HG03457 (cell line): ENCODE results near the gene KRT79.
"Not testable (repeated sequence)": the region's sequence is repeated elsewhere in the genome, so short reads cannot be mapped to it uniquely, and the experiment has no call there.

Source experiments
- ATAC-seq: cut with Tn5 transposase; IDR thresholded peaks from one replicate; pipeline ENCODE4 v1.9.1; 2021; ENCODE audit warnings: moderate number of reproducible peaks; ENCODE audit not compliant: unreplicated experiment

The KRT79 gene

GRCh38 chr12:52861511-52861910 is 27.4 kb upstream of the KRT79 start:
- no peak for ATAC-seq

DNA sequence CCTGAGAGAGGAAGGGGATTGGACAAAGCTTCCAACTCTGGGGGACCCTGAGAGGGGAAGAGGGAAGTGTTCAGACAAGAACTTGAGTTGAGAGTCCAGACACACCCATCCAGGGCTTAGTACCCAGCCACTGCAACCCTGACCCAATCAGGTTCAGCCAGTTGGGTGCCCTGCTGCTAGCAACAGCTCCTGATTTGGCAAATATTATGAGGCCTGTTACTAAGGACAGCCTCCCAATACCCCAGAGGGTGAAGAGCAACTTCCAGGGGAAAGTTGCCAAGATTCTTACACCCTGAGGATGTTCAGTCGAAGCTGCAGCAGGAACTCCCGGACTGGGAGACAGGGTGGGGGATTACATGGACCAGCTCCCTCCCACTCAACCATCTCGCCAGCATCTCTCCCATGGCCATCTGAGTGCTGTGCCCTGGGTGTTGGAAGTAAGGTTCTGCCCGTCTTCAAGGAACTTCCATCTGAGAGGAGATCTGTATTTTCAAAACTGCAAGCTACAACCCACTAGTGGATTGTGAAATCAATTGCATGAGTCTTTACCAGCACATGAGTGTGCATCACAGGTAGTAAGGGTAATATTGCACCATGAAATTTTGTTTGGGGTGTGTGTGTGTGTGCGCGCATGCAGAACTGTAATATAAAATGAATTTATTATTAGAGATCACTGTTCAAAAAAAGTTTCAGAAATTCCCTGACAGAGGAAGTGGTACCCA is 26.2 kb upstream of the KRT79 start:
- no peak for ATAC-seq

DNA sequence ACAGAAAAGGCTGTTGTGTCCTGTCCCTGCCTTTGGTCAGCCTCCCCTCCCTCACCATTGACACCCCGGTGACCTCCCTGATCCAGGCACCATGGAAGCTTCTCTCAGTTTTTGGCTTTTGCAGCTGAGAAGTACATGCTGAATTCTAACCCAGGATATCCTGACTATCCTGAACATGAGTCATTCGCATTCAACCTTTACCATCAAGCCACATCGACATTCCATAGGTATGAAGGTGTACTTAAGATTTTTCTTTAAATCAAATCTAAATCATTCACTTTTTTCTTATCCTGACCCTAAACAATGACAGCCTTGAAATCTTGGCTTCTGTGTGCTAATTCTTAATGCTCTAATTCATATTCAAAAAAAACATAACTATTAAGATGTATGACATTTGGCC is 23.4 kb upstream of the KRT79 start:
- ATAC-seq, result no peak

GRCh38 chr12:52856787-52857186 is 22.7 kb upstream of the KRT79 start:
- no peak for ATAC-seq

DNA sequence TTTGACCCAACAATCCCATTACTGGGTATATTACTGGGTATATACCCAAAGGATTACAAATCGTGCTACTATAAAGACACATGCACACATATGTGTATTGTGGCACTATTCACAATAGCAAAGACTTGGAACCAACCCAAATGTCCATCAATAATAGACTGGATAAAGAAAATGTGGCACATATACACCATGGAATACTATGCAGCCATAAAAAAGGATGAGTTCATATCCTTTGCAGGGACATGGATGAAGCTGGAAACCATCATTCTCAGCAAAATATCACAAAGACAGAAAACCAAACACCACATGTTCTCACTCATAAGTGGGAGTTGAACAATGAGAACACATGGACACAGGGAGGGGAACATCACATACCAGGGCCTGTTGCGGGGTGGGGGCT is 22.0 kb upstream of the KRT79 start:
- ATAC-seq, result not testable (repeated sequence)

DNA sequence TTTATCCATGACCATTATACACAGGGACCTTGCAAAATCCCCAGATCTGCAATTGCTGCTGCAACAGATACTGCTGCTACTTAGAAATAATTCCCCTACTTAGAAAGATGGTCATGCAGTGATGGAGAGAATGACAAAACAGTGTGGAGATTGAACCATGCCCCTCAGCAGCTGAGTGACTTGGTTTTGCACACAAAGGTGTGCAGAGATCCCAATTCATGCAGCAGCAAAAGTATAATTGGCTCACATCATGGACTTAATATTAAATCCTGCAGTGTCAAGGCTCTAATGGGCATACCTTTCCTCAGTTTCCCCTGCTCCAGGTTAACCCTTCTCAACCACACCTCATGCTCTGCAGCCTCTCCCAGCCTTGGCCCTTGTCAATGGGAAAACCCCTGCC is 17.7 kb upstream of the KRT79 start:
- no peak for ATAC-seq

DNA sequence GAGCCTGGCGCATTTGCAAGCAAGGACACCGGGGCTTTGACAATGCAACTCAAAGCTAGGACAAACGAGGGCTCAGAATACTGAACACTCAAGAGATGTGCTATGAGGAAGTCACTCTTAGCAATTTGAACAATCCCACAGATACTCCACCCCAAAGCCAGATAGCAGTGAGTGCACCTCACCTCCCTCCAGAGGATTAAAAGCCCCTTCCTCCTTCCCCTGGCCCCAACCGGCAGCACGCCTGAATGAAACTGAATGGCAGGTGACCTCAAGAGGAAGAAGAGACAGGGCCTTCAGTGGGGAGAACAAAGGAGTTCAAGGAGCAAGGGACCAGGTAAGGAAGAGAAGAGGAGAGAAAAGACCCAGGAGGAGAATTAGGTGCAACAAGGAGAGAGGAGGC is 16.6 kb upstream of the KRT79 start:
- ATAC-seq, result no peak

DNA sequence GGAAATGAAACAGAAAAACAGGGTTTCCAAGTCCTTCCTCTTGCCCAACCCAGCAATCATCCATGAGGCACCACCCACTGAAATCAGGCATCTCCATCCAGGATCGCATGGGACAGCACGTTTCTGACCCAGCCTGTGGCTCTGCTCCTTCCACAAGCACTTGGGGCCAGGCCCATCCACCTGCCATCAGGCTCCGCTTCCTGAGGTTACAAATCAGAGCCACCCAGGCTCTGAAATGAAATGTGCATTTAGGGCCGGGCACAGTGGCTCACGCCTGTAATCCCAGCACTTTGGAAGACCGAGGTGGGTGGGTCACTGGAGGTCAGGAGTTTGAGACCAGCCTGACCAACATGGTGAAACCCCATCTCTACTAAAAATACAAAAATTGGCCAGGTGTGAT is 15.4 kb upstream of the KRT79 start:
- ATAC-seq, result no peak

DNA sequence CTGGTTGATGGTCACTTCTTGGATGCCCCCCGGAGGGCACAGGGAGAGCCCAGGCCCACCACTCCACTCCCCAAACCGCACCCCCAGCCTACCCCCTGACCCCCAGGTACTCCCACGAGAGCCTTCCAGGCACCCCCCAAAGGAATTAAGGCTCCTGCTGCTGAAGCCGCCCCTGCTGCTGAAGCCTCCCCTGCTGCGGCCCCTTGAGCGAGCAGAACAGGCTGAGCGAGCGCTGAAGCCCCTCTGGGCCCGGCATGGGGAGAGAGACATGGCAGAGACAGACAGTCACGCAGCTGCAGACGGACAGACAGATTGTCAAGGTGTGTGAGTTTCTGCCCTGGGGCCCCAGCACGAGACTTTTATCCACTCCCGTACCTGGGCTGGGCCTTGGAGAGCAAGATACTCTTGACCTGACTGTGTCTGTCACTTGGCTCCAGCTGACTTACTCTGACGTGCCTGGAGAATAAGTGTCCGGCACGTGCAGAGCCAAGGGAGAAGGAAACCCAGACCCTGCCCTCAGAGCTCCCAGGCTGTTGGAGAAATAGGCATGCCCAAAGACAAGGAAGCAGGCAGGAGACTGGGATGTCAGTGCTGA is 14.6 kb upstream of the KRT79 start, which contains the start of gene KRT78:
KRT78 (minus strand) TSS at position 334 of the 595 bp plus-strand sequence; CDS start at position 270, 64 bp downstream.
- ATAC-seq, result no peak

GRCh38 chr12:52847335-52848102 is 13.4 kb upstream of the KRT79 start:
- ATAC-seq, result no peak

- ATAC-seq, result no peak
These were observed 12.4 kb upstream of the KRT79 start for GRCh38 chr12:52846356-52846970.

GRCh38 chr12:52845946-52846345 is 11.8 kb upstream of the KRT79 start:
- no peak for ATAC-seq

DNA sequence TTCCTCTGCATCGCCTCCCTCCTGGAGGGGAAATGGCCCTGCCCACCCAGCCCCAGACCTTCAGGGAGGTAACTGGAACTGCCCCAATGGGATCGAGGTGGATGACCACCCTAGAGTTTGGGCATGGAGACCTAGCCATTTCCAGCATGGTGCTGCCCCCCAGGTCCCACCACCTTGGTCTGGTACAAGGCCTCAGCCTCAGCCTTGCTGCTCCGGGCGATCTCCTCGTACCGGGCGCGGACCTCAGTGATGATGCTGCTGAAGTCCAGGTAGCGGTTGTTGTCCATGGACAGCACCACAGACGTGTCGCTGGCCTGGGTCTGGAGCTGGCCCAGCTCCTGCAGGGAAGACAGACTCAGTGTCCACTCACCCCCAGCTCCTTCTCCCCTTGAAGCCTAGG is 10.3 kb upstream of the KRT79 start:
- no peak for ATAC-seq

GRCh38 chr12:52839436-52840105 is 5.5 kb upstream of the KRT79 start:
- no peak for ATAC-seq

DNA sequence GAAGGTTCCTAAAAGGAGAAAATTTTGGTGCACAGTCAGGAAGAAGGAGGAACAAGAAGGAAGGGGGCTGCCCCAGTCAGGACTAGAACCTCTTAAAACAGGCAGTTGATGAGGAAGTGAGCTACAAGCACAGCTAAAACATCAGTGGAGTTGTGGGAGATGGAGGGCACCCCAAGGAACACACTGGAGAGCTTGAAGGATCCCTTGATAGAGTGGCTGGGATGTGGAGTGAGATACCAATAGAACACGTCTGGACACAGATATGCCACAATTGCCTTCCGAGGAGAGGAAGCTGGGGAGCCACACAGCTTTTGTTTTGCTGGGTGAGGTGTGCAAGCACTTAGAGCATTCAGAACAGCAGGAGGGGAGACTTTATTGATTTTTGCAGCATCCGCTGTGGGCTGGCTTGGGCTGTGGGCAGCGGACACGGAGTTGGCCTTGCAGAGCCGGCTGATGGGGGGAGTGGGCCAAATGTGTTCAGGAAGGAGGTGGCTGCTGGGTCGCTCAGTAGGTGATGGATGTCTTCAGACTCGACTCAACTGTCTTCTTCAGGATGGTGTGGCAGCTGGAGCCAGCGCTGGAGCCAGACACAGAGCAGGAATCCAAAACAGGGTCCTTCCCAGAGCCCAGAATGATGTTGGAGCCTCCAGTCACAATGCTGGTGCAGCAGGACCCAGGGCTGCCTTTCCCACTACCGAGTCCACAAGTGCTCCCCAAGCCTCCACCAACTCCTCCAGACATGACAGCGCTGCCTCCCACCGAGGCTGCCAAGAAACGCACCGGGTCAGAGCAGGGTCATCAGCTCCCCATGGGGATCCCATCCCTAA is 4.7 kb upstream of the KRT79 start:
- ATAC-seq, result no peak

GRCh38 chr12:52837781-52838608 is 3.9 kb upstream of the KRT79 start:
- ATAC-seq, result no peak

GRCh38 chr12:52837413-52837741 is 3.3 kb upstream of the KRT79 start:
- ATAC-seq, result no peak

GRCh38 chr12:52836491-52837412 is 2.6 kb upstream of the KRT79 start:
- no peak for ATAC-seq
